Measurements from ENCODE around the gene MTA1.

Gene MTA1

DNA sequence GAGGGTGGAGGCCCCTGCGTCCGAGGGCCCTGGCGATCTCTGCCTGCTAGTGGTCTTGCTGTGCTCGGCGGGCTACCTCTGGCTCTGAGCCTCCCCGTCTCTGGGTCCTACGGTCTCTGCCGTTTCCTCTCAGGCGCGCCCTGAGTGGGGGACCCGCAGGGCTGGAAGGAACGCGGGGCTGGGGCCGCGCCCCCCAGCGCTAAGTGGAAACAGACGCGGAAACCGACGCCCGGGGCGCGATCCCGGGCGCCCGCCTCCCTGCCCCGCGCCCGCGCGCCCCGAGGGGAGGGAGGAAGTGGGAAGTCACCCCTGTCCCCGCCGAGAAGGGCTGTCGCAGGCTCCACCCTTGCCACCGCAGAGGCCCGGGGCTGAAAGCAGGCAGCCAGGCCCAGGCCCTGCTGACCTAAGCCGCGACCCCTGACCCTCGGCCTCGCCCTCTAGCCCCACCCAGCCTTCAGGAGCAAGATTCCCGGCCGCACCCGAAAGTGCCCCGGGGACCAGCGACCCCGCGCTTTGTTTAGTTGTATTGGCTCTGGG is 67.9 kb downstream of the MTA1 start:
- Histone ChIP-seq H3K27ac (peak overlapping the region; percentile 5), H3K4me1 (ENCODE audit: control insufficient read depth in 1 of 2, insufficient read depth in 1 of 2, low read depth in 1 of 2, low read length in 1 of 2) (peaks cover 32 to 47% of the 10 kb centered on the region in 2 experiments), H3K4me3 (ENCODE audit: low read depth in 1 of 2, low read length in 1 of 2) (peak overlapping the region; percentile 58 to 63)

DNA sequence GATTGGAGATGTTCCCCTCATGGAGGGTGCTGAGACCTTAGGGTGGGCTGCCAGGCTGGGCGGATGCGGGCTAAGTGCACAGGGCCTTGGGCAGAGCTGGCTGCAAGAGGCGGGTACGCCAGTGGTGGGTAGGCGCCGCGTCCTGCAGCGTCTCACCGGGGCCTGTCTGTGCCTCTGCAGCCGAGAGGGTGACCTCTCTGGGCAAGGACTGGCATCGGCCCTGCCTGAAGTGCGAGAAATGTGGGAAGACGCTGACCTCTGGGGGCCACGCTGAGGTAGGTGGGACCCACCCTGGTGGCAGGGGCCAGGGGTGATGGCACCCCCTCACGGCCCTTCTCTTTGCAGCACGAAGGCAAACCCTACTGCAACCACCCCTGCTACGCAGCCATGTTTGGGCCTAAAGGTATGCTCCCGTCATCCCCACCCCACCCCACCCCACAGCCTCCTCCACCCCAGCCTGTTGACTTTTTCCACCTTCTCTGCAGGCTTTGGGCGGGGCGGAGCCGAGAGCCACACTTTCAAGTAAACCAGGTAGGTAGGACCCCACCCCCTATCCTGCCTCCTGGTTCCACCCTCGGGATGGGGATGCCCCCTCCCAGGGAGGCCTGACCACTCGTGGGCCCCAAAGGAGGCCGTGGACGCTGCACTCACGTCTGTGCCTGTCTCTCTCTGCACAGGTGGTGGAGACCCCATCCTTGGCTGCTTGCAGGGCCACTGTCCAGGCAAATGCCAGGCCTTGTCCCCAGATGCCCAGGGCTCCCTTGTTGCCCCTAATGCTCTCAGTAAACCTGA is 68.6 kb downstream of the MTA1 start:
- H3K4me3 ChIP-seq (ENCODE audit: low read depth in 1 of 2, low read length in 1 of 2) = peak overlapping the region; percentile 58 to 63
- TF ChIP-seq, protein P1, sequence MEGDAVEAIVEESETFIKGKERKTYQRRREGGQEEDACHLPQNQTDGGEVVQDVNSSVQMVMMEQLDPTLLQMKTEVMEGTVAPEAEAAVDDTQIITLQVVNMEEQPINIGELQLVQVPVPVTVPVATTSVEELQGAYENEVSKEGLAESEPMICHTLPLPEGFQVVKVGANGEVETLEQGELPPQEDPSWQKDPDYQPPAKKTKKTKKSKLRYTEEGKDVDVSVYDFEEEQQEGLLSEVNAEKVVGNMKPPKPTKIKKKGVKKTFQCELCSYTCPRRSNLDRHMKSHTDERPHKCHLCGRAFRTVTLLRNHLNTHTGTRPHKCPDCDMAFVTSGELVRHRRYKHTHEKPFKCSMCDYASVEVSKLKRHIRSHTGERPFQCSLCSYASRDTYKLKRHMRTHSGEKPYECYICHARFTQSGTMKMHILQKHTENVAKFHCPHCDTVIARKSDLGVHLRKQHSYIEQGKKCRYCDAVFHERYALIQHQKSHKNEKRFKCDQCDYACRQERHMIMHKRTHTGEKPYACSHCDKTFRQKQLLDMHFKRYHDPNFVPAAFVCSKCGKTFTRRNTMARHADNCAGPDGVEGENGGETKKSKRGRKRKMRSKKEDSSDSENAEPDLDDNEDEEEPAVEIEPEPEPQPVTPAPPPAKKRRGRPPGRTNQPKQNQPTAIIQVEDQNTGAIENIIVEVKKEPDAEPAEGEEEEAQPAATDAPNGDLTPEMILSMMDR (IDR thresholded peaks at IDR 0.05) = no peak
- peaks cover 32 to 47% of the 10 kb centered on the region in 2 experiments for H3K4me1 ChIP-seq (ENCODE audit: control insufficient read depth in 1 of 2, insufficient read depth in 1 of 2, low read depth in 1 of 2, low read length in 1 of 2)
- H3K36me3 ChIP-seq = no peaks in the 10 kb centered on the region
- no peaks in the 10 kb centered on the region for H3K9me3 ChIP-seq
- peak overlapping the region; percentile 5 for H3K27ac ChIP-seq
- H3K27me3 ChIP-seq = peaks cover 58% of the 10 kb centered on the region

More for the DNA sequence above, 67.9 kb downstream of the MTA1 start:
- TF ChIP-seq, protein P1 (IDR thresholded peaks at IDR 0.05) = no peak
- Histone ChIP-seq H3K36me3 (no peaks in the 10 kb centered on the region), H3K27me3 (peaks cover 65% of the 10 kb centered on the region), H3K9me3 (no peaks in the 10 kb centered on the region)

DNA sequence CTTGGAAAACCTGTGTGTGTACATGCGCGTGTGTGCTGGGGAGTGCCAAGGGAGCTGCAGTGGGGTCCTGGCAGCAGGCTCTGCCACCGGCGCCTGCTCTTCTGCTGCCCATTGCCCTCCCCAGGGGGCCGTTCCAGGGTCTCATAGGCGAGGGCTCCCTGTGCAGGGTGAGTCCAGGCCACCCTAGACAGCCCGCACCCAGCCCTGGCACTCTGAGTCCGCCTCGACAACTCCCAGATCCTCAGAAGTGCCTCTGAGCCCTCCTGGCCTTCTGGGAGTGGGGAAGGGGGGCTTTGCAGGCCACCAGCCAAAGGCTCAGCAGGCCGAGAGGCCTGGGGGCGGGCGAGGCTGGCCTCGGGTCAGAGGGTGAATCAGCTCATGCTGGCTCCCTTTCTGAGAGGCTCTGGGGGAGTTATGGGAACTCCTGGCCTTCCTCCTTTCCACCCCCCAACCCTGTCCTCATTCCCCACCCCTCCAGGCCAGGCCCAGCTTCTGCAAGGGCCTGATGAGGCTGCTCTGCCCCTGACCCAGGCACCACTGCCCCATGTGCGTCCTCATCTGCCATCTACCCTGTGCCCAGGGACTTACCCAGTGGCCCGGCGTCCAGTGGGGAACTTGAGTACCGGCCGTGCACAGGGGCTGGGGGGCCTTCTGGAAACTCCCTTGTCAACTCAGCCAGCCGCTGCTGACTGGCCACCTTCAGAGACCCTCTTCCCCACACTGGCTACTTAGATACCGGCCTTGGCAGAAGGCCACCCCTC is 69.3 kb downstream of the MTA1 start:
- TF ChIP-seq, protein P1 (IDR thresholded peaks at IDR 0.05) = no peak
- Histone ChIP-seq H3K27me3 (peaks cover 50% of the 10 kb centered on the region), H3K4me3 (ENCODE audit: low read depth in 1 of 2, low read length in 1 of 2) (peak overlapping the region; percentile 81 to 97), H3K9me3 (no peaks in the 10 kb centered on the region), H3K27ac (peak overlapping the region; percentile 96), H3K36me3 (no peaks in the 10 kb centered on the region), H3K4me1 (ENCODE audit: control insufficient read depth in 1 of 2, insufficient read depth in 1 of 2, low read depth in 1 of 2, low read length in 1 of 2) (peaks cover 32 to 47% of the 10 kb centered on the region in 2 experiments)

DNA sequence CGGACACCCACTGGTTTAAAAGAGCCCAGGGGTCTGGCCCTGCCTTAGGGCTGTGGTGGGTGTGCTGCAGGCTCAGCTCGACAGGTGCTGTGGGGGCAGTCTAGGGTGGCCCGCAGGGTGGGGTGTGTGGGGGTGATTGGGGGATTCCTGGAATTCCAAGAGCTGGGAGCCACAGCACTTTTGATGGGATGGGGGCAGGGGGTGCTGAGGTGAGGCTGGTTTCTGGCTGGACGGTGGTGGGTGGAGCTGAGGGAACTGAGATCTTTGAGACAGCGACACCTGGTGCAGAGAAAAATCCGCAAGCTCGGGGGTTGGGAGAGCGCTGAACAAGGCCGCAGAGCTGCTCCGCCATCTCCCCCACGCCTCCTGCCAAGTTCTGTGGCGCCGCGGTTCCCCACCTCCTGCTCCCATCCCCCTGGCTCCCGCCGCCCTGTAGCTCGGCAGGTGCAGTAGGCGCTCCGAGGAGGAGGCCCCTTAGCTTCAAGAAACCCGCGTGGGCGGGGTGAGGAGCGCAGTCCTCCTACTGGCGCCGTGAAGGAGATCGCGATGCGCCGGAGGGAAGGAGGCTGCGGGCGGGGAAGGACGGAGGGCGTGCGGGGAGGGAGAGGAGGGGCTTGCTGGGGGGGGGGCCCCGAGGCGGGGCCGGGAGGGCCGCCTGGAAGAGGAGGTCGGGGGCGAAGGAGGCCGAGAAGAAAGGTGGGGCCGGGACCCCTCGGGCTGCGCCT is 70.1 kb downstream of the MTA1 start:
- H3K9me3 ChIP-seq = no peaks in the 10 kb centered on the region
- peak overlapping the region; percentile 81 to 97 for H3K4me3 ChIP-seq (ENCODE audit: low read depth in 1 of 2, low read length in 1 of 2)
- peak overlapping the region; percentile 96 for H3K27ac ChIP-seq
- H3K4me1 ChIP-seq (ENCODE audit: control insufficient read depth in 1 of 2, insufficient read depth in 1 of 2, low read depth in 1 of 2, low read length in 1 of 2) = peaks cover 32 to 47% of the 10 kb centered on the region in 2 experiments
- TF ChIP-seq, protein P1 (IDR thresholded peaks at IDR 0.05) = peak; percentile 46
- H3K36me3 ChIP-seq = no peaks in the 10 kb centered on the region
- peaks cover 43% of the 10 kb centered on the region for H3K27me3 ChIP-seq

DNA sequence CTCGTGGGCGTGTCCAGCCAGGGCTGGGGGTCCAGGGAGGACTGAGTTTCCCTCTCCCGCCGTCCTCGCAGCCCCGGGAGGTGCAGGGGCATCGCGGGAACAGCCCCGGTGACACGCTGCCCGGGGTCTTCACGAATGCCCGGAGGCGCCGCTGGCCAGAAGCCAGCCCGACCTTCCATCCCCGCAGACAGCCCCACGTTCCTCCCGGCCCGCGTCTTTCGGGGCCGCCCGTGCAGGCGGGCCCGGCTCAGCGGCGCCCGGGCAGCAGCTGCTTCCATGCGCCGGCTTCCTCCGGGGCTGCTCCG is 70.6 kb downstream of the MTA1 start:
- TF ChIP-seq, protein P1 (IDR thresholded peaks at IDR 0.05) = no peak
- Histone ChIP-seq H3K27ac (peak overlapping the region; percentile 96), H3K4me1 (ENCODE audit: control insufficient read depth in 1 of 2, insufficient read depth in 1 of 2, low read depth in 1 of 2, low read length in 1 of 2) (peaks cover 32 to 47% of the 10 kb centered on the region in 2 experiments), H3K9me3 (no peaks in the 10 kb centered on the region), H3K4me3 (ENCODE audit: low read depth in 1 of 2, low read length in 1 of 2) (peak overlapping the region; percentile 81 to 97), H3K36me3 (no peaks in the 10 kb centered on the region), H3K27me3 (peaks cover 38% of the 10 kb centered on the region)
